IPS-18a (cell line): ENCODE data around the gene KCNH1.
"Not testable (repeated sequence)": the region's sequence is repeated elsewhere in the genome, so short reads cannot be mapped to it uniquely, and the experiment has no call there.

Experiments
- H3K27ac ChIP-seq: one replicate; pipeline ENCODE4 v1.5.1; 2013; ENCODE audit warnings: low read length
- H3K27me3 ChIP-seq: one replicate; pipeline ENCODE4 v1.6.1; 2013; ENCODE audit warnings: mild to moderate bottlenecking, low read length; ENCODE audit not compliant: control insufficient read depth, insufficient read depth
- H3K36me3 ChIP-seq: one replicate; pipeline ENCODE4 v1.6.1; 2013; ENCODE audit warnings: low read depth, low read length; ENCODE audit not compliant: control insufficient read depth
- H3K4me1 ChIP-seq: one replicate; pipeline ENCODE4 v1.6.1; 2013; ENCODE audit warnings: low read depth, low read length; ENCODE audit not compliant: control insufficient read depth
- H3K4me3 ChIP-seq: one replicate; pipeline ENCODE4 v1.5.1; 2013; ENCODE audit warnings: low read length
- H3K9ac ChIP-seq: one replicate; pipeline ENCODE4 v1.6.1; 2013; ENCODE audit warnings: mild to moderate bottlenecking, low read length, moderate library complexity
- H3K9me3 ChIP-seq: one replicate; pipeline ENCODE4 v1.6.1; 2013; ENCODE audit warnings: low read depth, low read length; ENCODE audit not compliant: control insufficient read depth

The KCNH1 gene

DNA sequence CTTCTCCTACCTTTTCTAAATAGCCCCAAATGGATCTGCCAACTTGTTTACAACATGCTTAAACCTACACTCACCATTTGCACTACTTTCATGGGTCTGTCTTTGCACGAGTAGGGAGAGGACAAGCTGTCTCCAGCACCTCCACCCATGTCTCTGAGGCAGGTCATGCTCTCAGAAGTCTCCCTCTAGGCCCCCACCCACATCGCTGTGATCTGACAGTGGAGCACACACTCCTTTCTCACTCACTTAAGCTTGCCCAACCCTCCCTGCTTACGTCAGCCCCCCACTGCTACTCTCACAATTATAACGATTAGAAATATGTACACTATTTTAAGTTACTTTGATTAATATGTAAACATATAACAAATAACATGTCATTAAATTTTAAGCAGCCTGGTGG is 141.1 kb downstream of the KCNH1 start:
- Histone ChIP-seq H3K27me3 (no peaks in the 10 kb centered on the region), H3K36me3 (no peaks in the 10 kb centered on the region), H3K9ac (no peak overlapping the region), H3K4me1 (no peaks in the 10 kb centered on the region), H3K4me3 (no peak overlapping the region), H3K9me3 (peaks cover 5% of the 10 kb centered on the region), H3K27ac (no peak overlapping the region)

DNA sequence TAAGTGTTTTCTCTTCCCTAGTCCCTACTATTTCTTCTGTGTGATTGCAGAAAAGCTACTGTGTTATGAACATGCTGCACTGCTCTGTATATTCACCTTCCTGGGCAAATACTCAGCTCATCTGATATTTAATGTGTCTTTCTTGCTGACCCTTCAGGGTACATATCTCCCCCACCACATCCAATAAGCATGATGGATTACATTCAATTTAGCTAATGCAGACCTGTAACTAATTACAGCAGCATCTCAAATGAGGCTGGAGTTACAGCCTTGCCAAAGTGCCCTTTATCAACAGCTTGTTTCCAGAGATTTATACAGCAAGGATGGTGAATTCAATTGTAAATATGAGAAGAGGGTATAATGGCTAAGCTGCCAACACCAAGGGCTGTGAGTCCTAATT is 144.0 kb downstream of the KCNH1 start:
- Histone ChIP-seq H3K36me3 (no peaks in the 10 kb centered on the region), H3K4me1 (no peaks in the 10 kb centered on the region), H3K27me3 (no peaks in the 10 kb centered on the region), H3K9ac (no peak overlapping the region), H3K9me3 (no peaks in the 10 kb centered on the region), H3K27ac (no peak overlapping the region), H3K4me3 (no peak overlapping the region)

DNA sequence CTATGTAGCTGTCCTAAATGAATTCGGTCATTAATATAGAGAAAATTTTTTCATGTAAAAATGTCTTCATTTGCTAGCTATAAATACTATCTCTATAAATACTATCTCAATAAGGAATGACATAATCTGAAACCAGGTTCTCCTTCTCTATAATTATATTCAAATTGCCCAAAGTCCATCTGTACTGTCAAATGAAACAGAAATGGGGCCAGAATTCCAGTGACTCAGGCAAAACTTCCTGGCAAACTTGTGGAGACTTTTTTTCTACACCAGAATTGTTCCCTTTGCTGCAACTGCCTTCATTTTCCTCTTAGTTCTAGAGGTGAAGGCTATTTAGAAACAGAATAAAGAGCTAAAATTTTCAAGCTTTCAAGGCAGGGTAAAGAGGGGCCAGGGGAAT is 152.5 kb downstream of the KCNH1 start:
- H3K27me3 ChIP-seq, result no peaks in the 10 kb centered on the region
- no peaks in the 10 kb centered on the region for H3K36me3 ChIP-seq
- H3K4me3 ChIP-seq, result no peak overlapping the region
- H3K27ac ChIP-seq, result no peak overlapping the region
- no peaks in the 10 kb centered on the region for H3K9me3 ChIP-seq
- no peak overlapping the region for H3K9ac ChIP-seq
- H3K4me1 ChIP-seq, result no peaks in the 10 kb centered on the region

DNA sequence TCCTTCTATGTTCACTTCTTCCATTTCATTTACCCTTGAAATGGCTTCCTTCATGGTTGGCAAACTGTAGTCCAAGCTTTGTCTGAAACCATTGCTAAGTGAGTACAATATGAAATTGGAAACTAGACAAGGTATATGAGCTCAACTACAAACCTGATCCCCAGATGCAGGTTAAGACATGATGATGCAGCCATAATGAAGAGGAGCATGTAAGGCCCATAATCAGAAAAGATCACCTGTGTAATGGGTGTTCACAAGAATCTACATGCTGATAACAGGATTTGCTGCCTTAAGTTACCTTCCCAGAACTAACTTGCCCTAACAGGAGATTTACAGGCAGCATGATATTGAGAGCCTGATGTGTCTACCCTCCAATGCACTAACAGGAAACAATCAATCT is 153.9 kb downstream of the KCNH1 start:
- Histone ChIP-seq H3K27me3 (no peaks in the 10 kb centered on the region), H3K9ac (no peak overlapping the region), H3K9me3 (no peaks in the 10 kb centered on the region), H3K4me1 (no peaks in the 10 kb centered on the region), H3K36me3 (no peaks in the 10 kb centered on the region), H3K27ac (no peak overlapping the region), H3K4me3 (no peak overlapping the region)

DNA sequence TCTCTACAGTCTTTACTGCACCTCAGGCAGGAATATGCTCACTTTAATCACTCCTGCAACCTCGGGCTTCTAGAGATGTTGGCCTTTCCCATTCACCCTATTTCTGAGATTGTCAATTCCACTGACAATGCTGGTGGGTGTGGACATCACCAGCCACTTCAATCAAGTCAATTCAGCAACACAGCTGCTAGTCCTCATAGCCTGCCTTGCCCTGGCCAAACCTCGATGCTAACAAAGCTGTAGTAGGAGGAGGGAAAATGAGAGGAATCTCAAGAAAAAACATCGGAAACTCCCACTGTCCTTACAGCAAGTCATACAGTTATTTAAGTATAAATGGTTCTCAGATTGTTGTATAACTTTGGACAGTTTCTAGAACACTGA is 155.0 kb downstream of the KCNH1 start:
- no peak overlapping the region for H3K9ac ChIP-seq
- H3K27ac ChIP-seq, result no peak overlapping the region
- no peaks in the 10 kb centered on the region for H3K27me3 ChIP-seq
- H3K4me3 ChIP-seq, result no peak overlapping the region
- no peaks in the 10 kb centered on the region for H3K4me1 ChIP-seq
- no peaks in the 10 kb centered on the region for H3K9me3 ChIP-seq
- no peaks in the 10 kb centered on the region for H3K36me3 ChIP-seq

DNA sequence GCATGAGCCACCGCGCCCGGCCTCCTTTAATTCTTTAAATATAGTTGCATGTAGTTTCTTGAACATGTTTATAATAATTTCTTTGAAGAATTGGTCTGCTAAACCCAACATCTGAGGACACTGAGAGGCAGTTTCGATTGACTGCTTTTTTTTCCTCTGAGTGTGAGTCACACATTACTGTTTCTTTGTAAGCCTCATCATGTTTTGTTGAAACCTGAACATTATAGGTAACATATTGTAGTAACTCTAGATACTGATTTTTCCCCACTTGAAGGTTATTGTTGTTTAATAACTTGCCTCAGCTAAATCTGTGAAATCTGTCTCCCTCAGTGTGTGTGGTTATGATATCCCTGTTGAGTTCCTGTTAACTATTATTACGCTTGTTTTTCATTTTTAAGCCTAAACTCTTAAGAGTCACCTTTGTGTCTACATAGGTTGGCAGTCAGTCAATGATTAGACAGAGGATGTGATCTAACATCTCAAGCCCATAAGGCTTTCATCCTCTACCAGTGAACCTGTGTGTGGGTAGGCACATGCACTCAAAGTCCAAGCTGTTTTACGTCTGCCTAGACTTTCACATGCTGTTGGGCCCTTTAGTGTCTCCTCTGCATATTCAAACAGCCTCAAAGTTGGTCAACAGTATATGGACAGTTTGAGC is 155.5 kb downstream of the KCNH1 start:
- H3K9ac ChIP-seq, result no peak overlapping the region
- H3K36me3 ChIP-seq, result no peaks in the 10 kb centered on the region
- H3K27ac ChIP-seq, result no peak overlapping the region
- no peaks in the 10 kb centered on the region for H3K9me3 ChIP-seq
- no peaks in the 10 kb centered on the region for H3K27me3 ChIP-seq
- no peaks in the 10 kb centered on the region for H3K4me1 ChIP-seq
- H3K4me3 ChIP-seq, result no peak overlapping the region

DNA sequence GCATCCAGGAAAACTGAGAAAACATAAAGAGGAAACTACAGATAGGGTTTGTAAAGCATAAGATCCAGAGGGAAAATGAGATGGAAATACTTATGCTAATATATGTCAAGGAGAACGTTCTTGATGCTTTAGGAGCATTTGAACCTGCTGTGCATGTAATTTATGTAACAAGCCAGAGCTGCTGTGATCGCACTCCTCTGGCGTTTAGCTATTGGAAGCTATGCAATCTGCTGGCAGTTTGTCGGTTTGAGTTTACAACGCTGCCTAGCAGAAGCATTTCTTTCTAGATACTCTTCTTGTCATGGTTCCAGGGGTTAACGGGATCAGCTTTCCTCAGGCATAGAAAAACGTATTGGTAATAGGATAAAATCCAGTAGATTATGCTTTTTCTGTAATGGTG is 182.7 kb downstream of the KCNH1 start:
- Histone ChIP-seq H3K27ac (no peak overlapping the region), H3K27me3 (no peaks in the 10 kb centered on the region), H3K4me3 (no peak overlapping the region), H3K36me3 (no peaks in the 10 kb centered on the region), H3K9ac (no peak overlapping the region), H3K9me3 (no peaks in the 10 kb centered on the region), H3K4me1 (no peaks in the 10 kb centered on the region)

DNA sequence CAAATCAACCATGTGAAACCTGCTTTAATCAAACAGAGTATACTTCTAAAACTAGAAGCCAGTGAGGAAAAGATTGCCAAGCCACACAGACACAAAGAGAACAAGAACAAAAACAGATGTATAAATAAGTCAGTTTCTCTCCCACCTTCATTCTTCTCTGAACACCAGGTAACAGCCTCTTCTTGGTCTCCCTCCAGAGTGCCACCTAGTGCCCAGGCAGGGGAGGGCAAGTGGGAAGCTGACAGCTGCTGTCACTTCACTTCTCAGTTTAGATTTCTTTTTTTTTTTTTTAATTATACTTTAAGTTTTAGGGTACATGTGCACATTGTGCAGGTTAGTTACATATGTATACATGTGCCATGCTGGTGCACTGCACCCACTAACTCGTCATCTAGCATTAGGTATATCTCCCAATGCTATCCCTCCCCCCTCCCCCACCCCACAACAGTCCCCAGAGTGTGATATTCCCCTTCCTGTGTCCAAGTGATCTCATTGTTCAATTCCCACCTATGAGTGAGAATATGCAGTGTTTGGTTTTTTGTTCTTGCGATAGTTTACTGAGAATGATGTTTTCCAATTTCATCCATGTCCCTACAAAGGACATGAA is 183.9 kb downstream of the KCNH1 start:
- H3K27ac ChIP-seq, H3K27me3 ChIP-seq, H3K9ac ChIP-seq, H3K4me3 ChIP-seq, H3K4me1 ChIP-seq, H3K36me3 ChIP-seq, H3K9me3 ChIP-seq: not testable (repeated sequence)

DNA sequence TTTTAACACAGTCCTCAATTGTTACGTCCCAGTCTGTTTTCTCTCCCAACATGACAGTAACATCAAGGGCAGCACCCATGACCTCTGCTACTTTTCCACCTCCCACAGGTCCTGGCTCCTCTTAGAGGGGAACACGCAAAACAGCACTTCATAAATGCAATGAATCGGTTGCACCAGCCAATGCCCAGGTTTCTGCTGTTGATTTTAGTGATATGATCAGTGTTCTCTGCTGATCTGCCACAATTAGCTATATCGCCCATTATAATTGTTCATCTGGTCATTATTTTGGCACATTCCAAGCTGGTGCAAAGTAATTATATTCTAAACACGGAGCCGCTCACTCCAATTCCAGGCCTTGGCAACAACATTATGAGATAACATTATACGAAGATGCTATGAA is 184.5 kb downstream of the KCNH1 start:
- Histone ChIP-seq H3K9ac (no peak overlapping the region), H3K4me3 (no peak overlapping the region), H3K9me3 (no peaks in the 10 kb centered on the region), H3K36me3 (no peaks in the 10 kb centered on the region), H3K27ac (no peak overlapping the region), H3K27me3 (no peaks in the 10 kb centered on the region), H3K4me1 (no peaks in the 10 kb centered on the region)

DNA sequence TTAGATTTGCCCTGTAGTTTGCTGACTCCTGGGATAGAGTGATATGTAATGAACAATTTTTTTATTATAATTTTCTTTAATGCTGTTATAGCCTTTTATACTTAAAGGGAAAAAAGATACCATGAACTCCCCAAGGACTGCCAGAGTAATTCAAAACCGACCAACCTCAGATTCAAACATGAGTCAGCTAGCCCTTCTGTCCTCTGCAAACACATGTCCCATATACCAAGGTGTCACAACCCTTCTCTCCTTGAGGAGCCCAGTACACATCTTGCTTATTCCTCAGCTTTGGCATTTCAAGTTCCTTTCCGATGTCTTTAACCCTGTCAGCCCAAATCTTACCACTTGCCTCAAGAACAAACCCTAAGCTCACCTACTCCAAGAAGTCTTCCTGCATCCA is 184.9 kb downstream of the KCNH1 start:
- H3K27me3 ChIP-seq, result no peaks in the 10 kb centered on the region
- no peak overlapping the region for H3K27ac ChIP-seq
- H3K4me3 ChIP-seq, result no peak overlapping the region
- no peaks in the 10 kb centered on the region for H3K4me1 ChIP-seq
- no peak overlapping the region for H3K9ac ChIP-seq
- no peaks in the 10 kb centered on the region for H3K9me3 ChIP-seq
- H3K36me3 ChIP-seq, result no peaks in the 10 kb centered on the region

DNA sequence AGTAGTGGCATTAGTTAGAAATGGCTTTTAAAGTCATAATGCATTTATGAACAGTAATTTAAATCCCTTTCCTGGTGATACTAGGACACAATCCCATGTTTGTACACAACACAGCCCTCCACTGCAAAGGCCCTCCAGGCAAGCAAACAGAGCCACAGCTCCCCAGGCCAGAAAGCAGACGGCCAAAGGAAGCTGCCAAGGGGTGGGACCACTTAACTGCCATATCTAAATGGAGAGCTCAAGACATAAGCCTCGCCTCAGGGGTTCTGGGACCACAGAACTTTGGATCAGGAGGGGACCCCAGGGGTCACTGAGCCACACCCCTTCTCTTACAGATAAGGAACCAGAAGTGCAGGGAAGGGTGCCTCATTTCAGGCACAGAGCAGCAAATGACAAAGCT is 189.7 kb downstream of the KCNH1 start:
- no peaks in the 10 kb centered on the region for H3K36me3 ChIP-seq
- H3K4me3 ChIP-seq, result no peak overlapping the region
- no peaks in the 10 kb centered on the region for H3K27me3 ChIP-seq
- no peaks in the 10 kb centered on the region for H3K9me3 ChIP-seq
- H3K27ac ChIP-seq, result no peak overlapping the region
- H3K9ac ChIP-seq, result no peak overlapping the region
- no peaks in the 10 kb centered on the region for H3K4me1 ChIP-seq

DNA sequence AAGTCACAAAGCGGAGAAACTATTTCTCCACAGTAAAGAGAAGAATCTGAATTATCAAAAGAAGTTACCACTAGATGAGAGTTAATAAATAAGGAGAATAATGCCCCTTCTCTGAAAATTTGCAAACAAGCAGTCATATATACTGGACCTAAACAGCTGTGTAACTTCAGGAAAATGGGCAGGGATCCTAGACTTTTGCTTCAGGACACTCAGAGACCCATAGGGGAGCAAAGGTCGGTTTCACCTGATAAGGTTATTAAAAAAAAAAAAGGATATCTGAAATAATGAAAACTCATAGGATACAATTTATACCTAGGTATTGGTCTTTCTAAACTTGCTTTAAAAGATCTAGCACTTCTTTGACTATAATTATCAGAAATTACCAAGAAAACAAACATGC is 191.4 kb downstream of the KCNH1 start:
- Histone ChIP-seq H3K4me1 (no peaks in the 10 kb centered on the region), H3K36me3 (no peaks in the 10 kb centered on the region), H3K27me3 (no peaks in the 10 kb centered on the region), H3K9me3 (no peaks in the 10 kb centered on the region), H3K4me3 (no peak overlapping the region), H3K9ac (no peak overlapping the region), H3K27ac (no peak overlapping the region)
